HepG2 (cell line): Measurements from ENCODE around the gene ST6GALNAC6. TPM values are rescaled to one million over a fixed set of nuclear protein-coding genes. Genes with fewer than 3 reads are reported as not detected.
A peak's percentile ranks its signal among the peaks of the same experiment; 100 is the strongest.

Experiments used
- ARID2 ChIP-seq: sonication (generic); formaldehyde crosslinking; IDR thresholded peaks from 2 replicates; pipeline ENCODE4 v1.8.1; 2022; ENCODE audit warnings: mild to moderate bottlenecking, missing genetic modification reagents, borderline replicate concordance
- BRD4 ChIP-seq: sonication (generic); formaldehyde crosslinking; IDR thresholded peaks from 2 replicates; pipeline ENCODE4 v1.4.0; 2020; ENCODE audit warnings: missing genetic modification reagents
- ETV6 ChIP-seq: sonication (generic); formaldehyde crosslinking; conservative IDR thresholded peaks from 2 replicates; pipeline ENCODE4 v1.4.0; 2020; ENCODE audit warnings: missing genetic modification reagents
- FOSL1 ChIP-seq: sonication (generic); formaldehyde crosslinking; IDR thresholded peaks from 2 replicates; pipeline ENCODE4 v1.9.0; 2021; ENCODE audit warnings: missing genetic modification reagents, borderline replicate concordance
- JUNB ChIP-seq: sonication (generic); formaldehyde crosslinking; IDR thresholded peaks from 2 replicates; pipeline ENCODE4 v1.8.0; 2022; ENCODE audit warnings: missing genetic modification reagents, mild to moderate bottlenecking, borderline replicate concordance
- KDM6A ChIP-seq: IDR thresholded peaks from 2 replicates; pipeline ENCODE4 v1.6.1; 2016; ENCODE audit warnings: low read depth
- SAP130 ChIP-seq: IDR thresholded peaks from 2 replicates; pipeline ENCODE4 v1.6.1; 2016; ENCODE audit warnings: low read depth
- SETDB1 ChIP-seq: sonication (generic); formaldehyde crosslinking; IDR thresholded peaks from 2 replicates; pipeline ENCODE4 v1.5.1; 2020; ENCODE audit warnings: missing genetic modification reagents, mild to moderate bottlenecking, borderline replicate concordance
- SYNCRIP ChIP-seq: fragments of 200-400 bp; formaldehyde crosslinking; IDR thresholded peaks from 2 replicates; pipeline ENCODE4 v1.6.1; 2018; ENCODE audit warnings: mild to moderate bottlenecking, low read depth, low read length; ENCODE audit not compliant: insufficient read depth
- ZBTB3 ChIP-seq: sonication (generic); formaldehyde crosslinking; IDR thresholded peaks from 2 replicates; pipeline ENCODE4 v1.4.0; 2020; ENCODE audit warnings: low read depth, mild to moderate bottlenecking, moderate library complexity, missing genetic modification reagents, borderline replicate concordance
- ZKSCAN8 ChIP-seq: IDR thresholded peaks from 2 replicates; pipeline ENCODE4 v1.6.1; 2016; ENCODE audit warnings: borderline replicate concordance, missing genetic modification reagents, missing compliant biosample characterization
- ZNF124 ChIP-seq: sonication (generic); formaldehyde crosslinking; IDR thresholded peaks from 2 replicates; pipeline ENCODE4 v1.4.0; 2020; ENCODE audit warnings: missing genetic modification reagents
- ZNF317 ChIP-seq: sonication (generic); formaldehyde crosslinking; IDR thresholded peaks from 2 replicates; pipeline ENCODE4 v1.5.0; 2020; ENCODE audit warnings: mild to moderate bottlenecking, missing genetic modification reagents
- ZNF33B ChIP-seq: sonication (generic); formaldehyde crosslinking; IDR thresholded peaks from 2 replicates; pipeline ENCODE4 v1.5.1; 2020; ENCODE audit warnings: mild to moderate bottlenecking, missing genetic modification reagents
- ZNF530 ChIP-seq: sonication (generic); formaldehyde crosslinking; IDR thresholded peaks from 2 replicates; pipeline ENCODE4 v1.5.0; 2020; ENCODE audit warnings: low read depth, mild to moderate bottlenecking, missing genetic modification reagents
- ZNF678 ChIP-seq: sonication (generic); formaldehyde crosslinking; IDR thresholded peaks from 2 replicates; pipeline ENCODE4 v1.4.0; 2020; ENCODE audit warnings: mild to moderate bottlenecking, missing genetic modification reagents
- polyA plus RNA-seq, 8 experiments: library from polyadenylated mRNA; depleted of rRNA in 3 of 8; stranded (reverse) in 7 of 8; unstranded in 1 of 8; fragments of >200 nt; fragmentation: Illumina TruSeq in 4 of 8; extraction: Trizol in 4 of 8; gene quantifications; 2 replicates each; pipeline versions ENCODE4 v1.2.1 to v1.2.3, GENCODE V29; 2011 to 2016; ENCODE audit warnings: low read depth in 4 of 8, missing spikeins in 1 of 8, mixed read lengths in 1 of 8; ENCODE audit not compliant: insufficient read depth in 1 of 8
- total RNA-seq, 5 experiments: library from RNA; depleted of rRNA; stranded (reverse); fragments of >200 nt; fragmentation: Illumina TruSeq; extraction: Trizol; gene quantifications; 2 replicates each; pipeline ENCODE4 v1.2.3, GENCODE V29; 2016; ENCODE audit warnings: low read depth in 1 of 5
- TF ChIP-seq, protein P1 (sequence below): IDR thresholded peaks from 2 replicates; pipeline ENCODE4 v1.6.1; 2016; ENCODE audit warnings: control low read depth
- TF ChIP-seq, protein P2 (sequence below): IDR thresholded peaks from 2 replicates; pipeline ENCODE4 v1.6.1; 2016; ENCODE audit warnings: mild to moderate bottlenecking
- TF ChIP-seq, protein P3 (sequence below): sonication (generic); formaldehyde crosslinking; IDR thresholded peaks from 2 replicates; pipeline ENCODE4 v1.4.0; 2020; ENCODE audit warnings: missing genetic modification reagents; ENCODE audit errors: not compliant biosample characterization
- TF ChIP-seq, protein P4 (sequence below): IDR thresholded peaks from 2 replicates; pipeline ENCODE4 v1.6.1; 2016
- TF ChIP-seq, protein P5 (sequence below): sonication (generic); formaldehyde crosslinking; IDR thresholded peaks from 2 replicates; pipeline ENCODE4 v1.4.0; 2020; ENCODE audit warnings: mild to moderate bottlenecking, missing genetic modification reagents
- TF ChIP-seq, protein P6 (sequence below): sonication (generic); formaldehyde crosslinking; IDR thresholded peaks from 2 replicates; pipeline ENCODE4 v1.4.0; 2020; ENCODE audit warnings: missing genetic modification reagents, mild to moderate bottlenecking, borderline replicate concordance

Gene ST6GALNAC6
- total and polyA plus RNA-seq, 2 of the 13 experiments (the other 11 are each of a cell fraction or from before 2014, with no cell fraction given) = 18.5 to 65.4 TPM

DNA sequence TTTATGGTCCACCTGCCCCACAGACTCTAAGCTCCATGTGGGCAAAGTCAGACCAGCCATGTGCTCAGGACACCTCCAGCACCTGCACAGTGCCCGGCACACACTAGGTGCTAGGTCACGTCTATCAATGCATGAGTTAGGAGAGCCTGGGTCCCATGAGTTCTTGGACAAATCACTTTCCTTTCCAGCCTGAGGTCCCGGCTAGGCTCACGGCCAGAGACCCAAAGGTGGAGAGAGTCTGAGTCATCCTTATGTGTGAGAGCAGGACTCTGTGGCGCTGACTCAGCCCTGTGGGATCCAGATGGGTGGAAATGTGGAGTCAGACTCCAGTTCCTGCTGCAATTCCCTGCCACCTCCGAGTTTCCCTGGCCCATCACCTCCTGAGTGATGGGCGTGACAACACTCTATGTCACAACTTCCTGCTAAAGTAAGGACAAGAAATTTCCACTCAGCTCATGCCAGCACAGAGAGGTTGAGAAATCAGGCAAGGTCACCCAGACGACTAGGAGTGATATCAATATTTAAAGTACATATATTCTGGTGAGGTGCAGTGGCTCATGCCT is 19.9 kb upstream of the ST6GALNAC6 start (continued):
- TF ChIP-seq, protein P1, sequence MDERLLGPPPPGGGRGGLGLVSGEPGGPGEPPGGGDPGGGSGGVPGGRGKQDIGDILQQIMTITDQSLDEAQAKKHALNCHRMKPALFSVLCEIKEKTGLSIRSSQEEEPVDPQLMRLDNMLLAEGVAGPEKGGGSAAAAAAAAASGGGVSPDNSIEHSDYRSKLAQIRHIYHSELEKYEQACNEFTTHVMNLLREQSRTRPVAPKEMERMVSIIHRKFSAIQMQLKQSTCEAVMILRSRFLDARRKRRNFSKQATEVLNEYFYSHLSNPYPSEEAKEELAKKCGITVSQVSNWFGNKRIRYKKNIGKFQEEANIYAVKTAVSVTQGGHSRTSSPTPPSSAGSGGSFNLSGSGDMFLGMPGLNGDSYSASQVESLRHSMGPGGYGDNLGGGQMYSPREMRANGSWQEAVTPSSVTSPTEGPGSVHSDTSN (CRISPR knock-in tag) = no peak
- TF ChIP-seq ARID2 (CRISPR knock-in tag) = no peak
- TF ChIP-seq ZNF530 (CRISPR knock-in tag) = no peak
- no peak for TF ChIP-seq ZNF317 (CRISPR knock-in tag)
- TF ChIP-seq JUNB (CRISPR knock-in tag) = no peak; the same call in 1 of the 2 replicates
- TF ChIP-seq ETV6 (CRISPR knock-in tag) = no peak
- TF ChIP-seq, protein P2, sequence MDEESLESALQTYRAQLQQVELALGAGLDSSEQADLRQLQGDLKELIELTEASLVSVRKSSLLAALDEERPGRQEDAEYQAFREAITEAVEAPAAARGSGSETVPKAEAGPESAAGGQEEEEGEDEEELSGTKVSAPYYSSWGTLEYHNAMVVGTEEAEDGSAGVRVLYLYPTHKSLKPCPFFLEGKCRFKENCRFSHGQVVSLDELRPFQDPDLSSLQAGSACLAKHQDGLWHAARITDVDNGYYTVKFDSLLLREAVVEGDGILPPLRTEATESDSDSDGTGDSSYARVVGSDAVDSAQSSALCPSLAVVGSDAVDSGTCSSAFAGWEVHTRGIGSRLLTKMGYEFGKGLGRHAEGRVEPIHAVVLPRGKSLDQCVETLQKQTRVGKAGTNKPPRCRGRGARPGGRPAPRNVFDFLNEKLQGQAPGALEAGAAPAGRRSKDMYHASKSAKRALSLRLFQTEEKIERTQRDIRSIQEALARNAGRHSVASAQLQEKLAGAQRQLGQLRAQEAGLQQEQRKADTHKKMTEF = peak; percentile 36
- peak; percentile 94 for TF ChIP-seq SAP130
- TF ChIP-seq, protein P3, sequence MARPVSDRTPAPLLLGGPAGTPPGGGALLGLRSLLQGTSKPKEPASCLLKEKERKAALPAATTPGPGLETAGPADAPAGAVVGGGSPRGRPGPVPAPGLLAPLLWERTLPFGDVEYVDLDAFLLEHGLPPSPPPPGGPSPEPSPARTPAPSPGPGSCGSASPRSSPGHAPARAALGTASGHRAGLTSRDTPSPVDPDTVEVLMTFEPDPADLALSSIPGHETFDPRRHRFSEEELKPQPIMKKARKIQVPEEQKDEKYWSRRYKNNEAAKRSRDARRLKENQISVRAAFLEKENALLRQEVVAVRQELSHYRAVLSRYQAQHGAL (CRISPR knock-in tag) = no peak
- no peak for TF ChIP-seq SETDB1 (CRISPR knock-in tag)
- no peak for TF ChIP-seq ZBTB3 (CRISPR knock-in tag)
- no peak for TF ChIP-seq ZNF33B (CRISPR knock-in tag)
- TF ChIP-seq SYNCRIP = no peak
- TF ChIP-seq ZKSCAN8 (CRISPR knock-in tag) = no peak
- TF ChIP-seq BRD4 (CRISPR knock-in tag) = no peak
- TF ChIP-seq, protein P4, sequence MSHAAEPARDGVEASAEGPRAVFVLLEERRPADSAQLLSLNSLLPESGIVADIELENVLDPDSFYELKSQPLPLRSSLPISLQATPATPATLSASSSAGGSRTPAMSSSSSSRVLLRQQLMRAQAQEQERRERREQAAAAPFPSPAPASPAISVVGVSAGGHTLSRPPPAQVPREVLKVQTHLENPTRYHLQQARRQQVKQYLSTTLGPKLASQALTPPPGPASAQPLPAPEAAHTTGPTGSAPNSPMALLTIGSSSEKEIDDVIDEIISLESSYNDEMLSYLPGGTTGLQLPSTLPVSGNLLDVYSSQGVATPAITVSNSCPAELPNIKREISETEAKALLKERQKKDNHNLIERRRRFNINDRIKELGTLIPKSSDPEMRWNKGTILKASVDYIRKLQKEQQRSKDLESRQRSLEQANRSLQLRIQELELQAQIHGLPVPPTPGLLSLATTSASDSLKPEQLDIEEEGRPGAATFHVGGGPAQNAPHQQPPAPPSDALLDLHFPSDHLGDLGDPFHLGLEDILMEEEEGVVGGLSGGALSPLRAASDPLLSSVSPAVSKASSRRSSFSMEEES (CRISPR knock-in tag) = no peak
- TF ChIP-seq, protein P5, sequence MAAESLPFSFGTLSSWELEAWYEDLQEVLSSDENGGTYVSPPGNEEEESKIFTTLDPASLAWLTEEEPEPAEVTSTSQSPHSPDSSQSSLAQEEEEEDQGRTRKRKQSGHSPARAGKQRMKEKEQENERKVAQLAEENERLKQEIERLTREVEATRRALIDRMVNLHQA (CRISPR knock-in tag) = no peak
- TF ChIP-seq ZNF124 (CRISPR knock-in tag) = no peak
- TF ChIP-seq ZNF678 (CRISPR knock-in tag) = no peak
- TF ChIP-seq KDM6A (CRISPR knock-in tag) = no peak
- peak; percentile 65; the same call in 1 of the 2 replicates for TF ChIP-seq FOSL1 (CRISPR knock-in tag)
- TF ChIP-seq, protein P6, sequence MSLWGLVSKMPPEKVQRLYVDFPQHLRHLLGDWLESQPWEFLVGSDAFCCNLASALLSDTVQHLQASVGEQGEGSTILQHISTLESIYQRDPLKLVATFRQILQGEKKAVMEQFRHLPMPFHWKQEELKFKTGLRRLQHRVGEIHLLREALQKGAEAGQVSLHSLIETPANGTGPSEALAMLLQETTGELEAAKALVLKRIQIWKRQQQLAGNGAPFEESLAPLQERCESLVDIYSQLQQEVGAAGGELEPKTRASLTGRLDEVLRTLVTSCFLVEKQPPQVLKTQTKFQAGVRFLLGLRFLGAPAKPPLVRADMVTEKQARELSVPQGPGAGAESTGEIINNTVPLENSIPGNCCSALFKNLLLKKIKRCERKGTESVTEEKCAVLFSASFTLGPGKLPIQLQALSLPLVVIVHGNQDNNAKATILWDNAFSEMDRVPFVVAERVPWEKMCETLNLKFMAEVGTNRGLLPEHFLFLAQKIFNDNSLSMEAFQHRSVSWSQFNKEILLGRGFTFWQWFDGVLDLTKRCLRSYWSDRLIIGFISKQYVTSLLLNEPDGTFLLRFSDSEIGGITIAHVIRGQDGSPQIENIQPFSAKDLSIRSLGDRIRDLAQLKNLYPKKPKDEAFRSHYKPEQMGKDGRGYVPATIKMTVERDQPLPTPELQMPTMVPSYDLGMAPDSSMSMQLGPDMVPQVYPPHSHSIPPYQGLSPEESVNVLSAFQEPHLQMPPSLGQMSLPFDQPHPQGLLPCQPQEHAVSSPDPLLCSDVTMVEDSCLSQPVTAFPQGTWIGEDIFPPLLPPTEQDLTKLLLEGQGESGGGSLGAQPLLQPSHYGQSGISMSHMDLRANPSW (CRISPR knock-in tag) = no peak
